ENCODE measurements around the gene SEMA3D. TPM values are rescaled to one million over a fixed set of nuclear protein-coding genes. Genes with fewer than 3 reads are reported as not detected.

Gene SEMA3D
- total and polyA plus RNA-seq, 2 donors (not counting 3 experiments of a cell fraction or from before 2014, with no cell fraction given) = 9.9 to 10.3 TPM

GRCh38 chr7:84975586-84976185 lies 211.2 kb downstream of the SEMA3D start:
- POLR2A ChIA-PET = no interaction called here
- H3K9me3 ChIP-seq (replicated peaks; ENCODE audit: control insufficient read depth, insufficient read depth, low read length) = no peaks in the 10 kb centered on the region

More at GRCh38 chr7:84975586-84976185, 211.2 kb downstream of the SEMA3D start:
- FAIRE-seq = no peak
- H3K27me3 ChIP-seq (ENCODE audit: control insufficient read depth in 2 of 2, insufficient read depth in 2 of 2, low read length in 2 of 2) = no peaks in the 10 kb centered on the region
- dilution Hi-C loops (cut with MboI; ENCODE audit: extremely low pct_ligation_motif_present, low sequenced_read_pairs) (no loop called here), intact Hi-C loops (cut with micrococcal nuclease) (no loop called here)
- no peak overlapping the region for H3K4me3 ChIP-seq (replicated peaks in 1 of 3; ENCODE audit: insufficient read depth in 1 of 3, low read depth in 1 of 3, low read length in 3 of 3)
- no peak overlapping the region for H2AFZ ChIP-seq (ENCODE audit: low read depth, low read length)
- DNase-seq (ENCODE audit: low read depth, low spot score) = peak; percentile 64
- H3K9ac ChIP-seq (replicated peaks; ENCODE audit: extremely low read depth, insufficient read depth, low read length) = no peak overlapping the region
- H3K27ac ChIP-seq (ENCODE audit: insufficient read depth, low read depth, low read length) = no peak overlapping the region
- no peaks in the 10 kb centered on the region for H3K4me1 ChIP-seq (ENCODE audit: control insufficient read depth, extremely low read depth, insufficient read depth, low read length)
- TF ChIP-seq EZH2 (IDR thresholded peaks at IDR 0.05; ENCODE audit: borderline replicate concordance, low read depth, low read length, severe bottlenecking) (no peak), POLR2AphosphoS5 (IDR thresholded peaks at IDR 0.05; ENCODE audit: insufficient read depth, low read depth, low read length) (no peak), POLR2A (IDR thresholded peaks at IDR 0.05; ENCODE audit: low read depth, low read length) (no peak), GATA2 (IDR thresholded peaks at IDR 0.05; ENCODE audit: insufficient read depth, insufficient read length, low read depth, low read length) (no peak), MAX (IDR thresholded peaks at IDR 0.05; ENCODE audit: insufficient read depth, insufficient read length) (no peak), JUN (IDR thresholded peaks at IDR 0.05; ENCODE audit: borderline replicate concordance, insufficient read depth, insufficient read length, low read depth) (no peak), MYC (IDR thresholded peaks at IDR 0.05; ENCODE audit: low read depth, low read length) (no peak), FOS (IDR thresholded peaks at IDR 0.05; ENCODE audit: borderline replicate concordance, insufficient read depth, low read length) (no peak), CTCF (IDR thresholded peaks at IDR 0.05; ENCODE audit: extremely low read depth in 1 of 2, insufficient read depth in 1 of 2, low read depth in 1 of 2, low read length in 2 of 2) (no peak)
- CTCF ChIA-PET = no interaction called here
- no peak overlapping the region for H3K4me2 ChIP-seq (ENCODE audit: insufficient read depth, low read length)
- H3K79me2 ChIP-seq (ENCODE audit: control insufficient read depth, insufficient read depth, low read length) = no peaks in the 10 kb centered on the region
- H3K9me1 ChIP-seq (replicated peaks; ENCODE audit: control insufficient read depth, extremely low read depth, insufficient read depth, low read length) = no peaks in the 10 kb centered on the region
- H4K20me1 ChIP-seq (replicated peaks; ENCODE audit: control insufficient read depth, extremely low read depth, insufficient read depth, low read length) = no peaks in the 10 kb centered on the region
- no TSS peak for BruUV-seq (replicated peaks)
- no peaks in the 10 kb centered on the region for H3K36me3 ChIP-seq (ENCODE audit: control insufficient read depth in 2 of 2, extremely low read depth in 1 of 2, insufficient read depth in 2 of 2, low read length in 2 of 2)

All from endothelial cell of umbilical vein (primary cell).